ENCODE measurements around the gene STEAP1B.
"Not testable (repeated sequence)": the region's sequence is repeated elsewhere in the genome, so short reads cannot be mapped to it uniquely, and the experiment has no call there.

STEAP1B gene

DNA sequence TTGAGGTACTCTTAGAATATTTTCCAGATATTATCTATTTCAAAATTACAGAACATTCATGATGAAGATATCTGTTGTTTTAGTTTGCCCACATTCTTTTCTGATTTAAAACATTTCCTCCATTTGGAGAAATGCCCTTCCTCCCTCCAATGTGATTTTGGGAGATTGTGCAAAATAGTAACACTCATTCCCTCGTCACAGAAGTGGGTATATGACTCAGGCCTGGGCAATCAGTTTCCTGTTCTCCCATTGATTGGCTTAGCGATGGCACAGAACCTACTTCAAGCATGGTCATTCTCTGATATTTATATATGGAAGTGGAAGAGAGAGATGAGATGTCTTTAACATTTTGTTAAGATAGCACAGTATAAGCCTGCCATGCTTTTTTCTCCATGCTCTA is 3.1 kb downstream of the STEAP1B start:
- not testable (repeated sequence) for DNase-seq (ENCODE audit: low read depth)

DNA sequence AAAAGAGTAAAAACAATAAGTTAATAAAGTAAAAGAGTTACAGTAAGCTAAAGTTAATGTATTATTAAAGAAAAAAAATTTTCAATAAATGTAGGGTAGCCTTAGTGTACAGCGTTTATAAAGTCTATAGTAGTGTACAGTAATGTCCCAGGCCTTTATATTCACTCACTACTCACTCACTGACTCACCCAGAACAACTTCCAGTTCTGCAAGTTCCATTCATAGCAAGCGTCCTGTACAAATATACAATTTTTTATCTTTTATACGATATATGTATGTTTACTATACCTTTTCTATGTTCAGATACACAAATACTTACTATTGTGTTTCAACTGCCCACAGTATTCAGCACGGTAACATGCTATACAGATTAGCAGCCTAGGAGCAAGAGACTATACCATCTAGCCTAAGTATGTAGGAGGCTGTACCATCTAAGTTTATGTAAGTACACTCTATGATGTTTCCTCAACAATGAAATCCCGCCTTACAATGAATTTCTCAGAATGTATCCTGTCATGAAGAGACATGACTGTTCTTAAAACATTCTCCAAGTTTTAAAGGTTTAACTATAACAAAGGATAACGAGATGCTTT is 3.6 kb downstream of the STEAP1B start:
- DNase-seq (ENCODE audit: low read depth): not testable (repeated sequence)

DNA sequence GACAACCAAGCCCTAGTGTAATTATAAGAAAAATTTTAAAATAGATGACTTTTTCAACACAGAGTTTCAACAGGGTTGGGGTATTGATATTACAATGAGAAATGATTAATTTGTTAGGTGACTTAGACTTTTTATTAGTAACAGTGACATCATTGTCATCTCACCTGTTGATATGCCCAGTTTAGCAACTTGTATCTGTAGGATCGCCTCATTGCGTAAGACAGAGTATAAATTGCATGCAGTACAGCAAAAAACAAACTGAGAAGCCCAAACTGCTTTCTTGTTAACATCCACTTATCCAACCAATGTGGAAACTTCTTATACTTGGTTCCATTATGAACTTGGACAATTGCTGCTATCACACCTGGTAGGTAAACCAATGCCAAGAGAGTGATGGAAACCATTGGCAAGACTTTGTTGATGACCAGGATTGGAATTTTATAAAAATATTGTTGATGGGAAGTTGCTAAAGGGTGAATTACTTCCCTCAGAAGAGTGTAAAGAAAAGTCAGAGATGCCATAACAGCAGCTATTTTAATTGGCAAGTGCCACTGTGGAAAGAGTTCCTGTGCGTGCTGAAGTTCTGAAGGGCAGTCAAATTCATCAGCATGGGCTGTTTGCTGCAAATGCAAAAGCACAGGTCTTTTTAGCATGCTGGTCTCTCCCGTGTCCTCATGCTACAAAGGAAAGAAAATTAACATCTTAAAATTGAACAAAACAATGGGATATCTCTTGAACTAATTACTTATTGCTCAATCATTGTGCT is 6.6 kb downstream of the STEAP1B start:
- DNase-seq (ENCODE audit: low read depth): not testable (repeated sequence)

DNA sequence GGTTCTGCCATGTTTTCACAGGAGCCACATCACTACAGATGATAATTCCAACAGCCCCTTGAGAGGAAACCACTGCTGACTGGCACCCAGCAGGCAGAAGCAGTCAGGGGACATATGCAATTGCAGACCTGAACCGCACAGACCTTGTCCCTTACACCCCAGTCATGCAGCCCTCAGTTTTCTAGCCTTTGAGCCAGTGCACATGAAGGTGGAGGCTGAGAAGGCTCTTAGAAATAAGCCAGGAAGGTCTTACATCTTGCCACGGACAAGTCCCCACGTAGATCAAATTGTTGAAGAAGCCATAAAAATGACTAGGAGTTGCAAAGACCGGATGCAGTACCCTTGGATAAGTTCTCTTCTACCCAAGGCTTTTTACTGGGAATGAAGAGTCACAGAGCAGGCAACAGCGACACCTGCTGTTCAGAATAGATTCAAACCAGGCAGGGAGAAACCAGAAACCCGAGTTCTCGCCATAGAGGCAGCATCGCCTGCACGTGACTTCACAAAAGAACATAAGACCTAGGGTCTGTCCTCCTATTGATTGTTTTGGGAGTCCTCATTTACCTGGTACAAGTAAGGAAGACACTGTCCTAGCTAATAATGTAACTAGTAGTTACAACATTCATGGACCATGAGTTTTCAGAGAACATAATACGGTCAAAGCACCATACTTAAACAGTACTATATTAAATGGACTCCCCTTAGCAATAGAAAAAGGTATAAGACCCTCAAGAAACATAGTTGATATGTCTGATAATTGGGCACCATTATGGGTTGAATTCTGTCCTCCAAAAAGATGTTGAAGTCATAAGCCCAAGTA is 11.1 kb downstream of the STEAP1B start:
- peak; percentile 20 for DNase-seq (ENCODE audit: low read depth)

DNA sequence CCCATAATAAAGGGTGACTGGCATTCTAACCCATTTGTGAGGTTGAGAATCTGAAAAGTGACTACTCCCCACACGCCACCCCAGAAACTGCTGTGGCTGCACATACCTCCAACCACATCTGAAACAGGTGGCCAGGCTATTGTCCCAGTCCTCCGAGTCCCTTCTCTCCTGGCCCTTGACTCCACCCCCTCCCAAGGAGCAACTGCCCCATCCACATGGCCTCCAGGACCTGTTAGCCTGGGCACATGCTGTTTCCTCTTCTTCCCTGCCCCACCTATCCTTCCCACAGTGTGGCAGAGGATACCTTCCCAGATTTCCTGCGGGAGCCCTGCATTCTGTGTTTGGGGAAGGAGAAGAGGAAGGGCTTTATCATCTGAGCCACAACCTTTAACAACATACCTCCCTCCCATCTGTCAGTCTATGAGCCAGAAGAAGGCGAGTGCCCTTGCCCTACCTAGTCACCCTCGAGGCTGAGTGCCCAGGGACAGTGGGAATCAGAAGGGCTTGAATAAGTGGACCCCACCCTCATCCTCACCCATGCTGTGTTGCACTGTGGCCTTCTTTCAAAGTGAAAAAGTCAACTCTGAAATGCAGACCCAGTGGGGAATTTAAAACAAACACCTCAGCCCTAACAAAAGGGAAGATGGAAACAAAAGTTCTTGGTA is 11.9 kb downstream of the STEAP1B start:
- DNase-seq (ENCODE audit: low read depth): no peak

DNA sequence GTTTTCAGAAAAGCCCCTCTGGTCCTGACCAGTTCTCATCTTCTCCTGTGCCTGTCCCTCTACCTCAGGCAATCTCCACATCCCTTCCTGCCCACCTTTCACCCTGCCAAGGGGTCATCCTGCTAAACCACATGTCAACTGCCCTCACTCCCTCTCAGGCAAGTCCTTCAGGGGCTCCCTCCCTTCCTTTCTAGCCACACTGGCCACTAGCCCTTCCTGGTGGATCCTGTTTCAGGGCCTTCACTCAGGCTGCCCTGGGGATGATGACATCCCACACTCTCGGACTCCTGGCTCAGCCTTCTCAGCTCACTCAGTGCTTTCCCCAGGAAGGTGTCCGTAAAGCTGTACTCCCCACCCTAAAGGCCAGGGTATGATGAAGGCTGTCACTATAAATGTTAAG is 13.4 kb downstream of the STEAP1B start:
- DNase-seq (ENCODE audit: low read depth): no peak

DNA sequence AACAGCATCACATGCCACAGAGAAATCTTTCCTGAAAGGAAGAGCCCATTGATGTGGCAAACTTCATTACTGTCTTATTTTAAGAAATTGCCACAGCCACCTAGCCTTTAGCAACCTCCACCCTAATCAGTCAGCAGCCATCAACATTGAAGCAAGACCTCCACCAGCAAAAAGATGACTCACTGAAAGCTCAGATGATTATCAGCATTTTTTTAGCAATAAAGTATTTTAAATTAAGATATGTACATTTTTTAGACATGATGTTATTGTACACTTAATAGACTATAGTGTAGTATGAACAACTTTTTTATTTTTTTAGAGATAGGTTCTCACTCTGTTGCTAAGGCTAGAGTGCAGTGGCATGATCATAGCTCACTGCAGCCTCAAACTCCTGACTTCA is 14.8 kb downstream of the STEAP1B start:
- DNase-seq (ENCODE audit: low read depth): no peak

DNA sequence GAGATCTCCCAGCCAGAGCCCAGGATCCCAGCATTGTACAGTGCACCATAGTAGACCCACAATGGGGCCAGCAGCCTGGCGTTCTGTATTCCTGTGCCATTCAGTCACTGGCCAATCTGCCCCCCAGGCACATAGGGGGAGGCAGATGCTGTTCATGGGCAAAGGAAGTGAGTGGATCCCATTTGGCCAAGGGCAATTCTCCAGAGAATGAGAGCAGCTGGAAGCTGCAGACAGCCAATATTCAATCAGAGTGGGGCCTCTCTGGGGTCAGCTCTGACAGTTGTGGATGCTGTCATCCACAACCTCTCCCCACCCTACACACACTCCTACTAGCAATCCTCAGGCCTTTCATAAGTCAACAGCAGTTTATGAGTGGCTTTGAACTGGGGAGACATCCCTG is 17.5 kb downstream of the STEAP1B start:
- no peak for DNase-seq (ENCODE audit: low read depth)

DNA sequence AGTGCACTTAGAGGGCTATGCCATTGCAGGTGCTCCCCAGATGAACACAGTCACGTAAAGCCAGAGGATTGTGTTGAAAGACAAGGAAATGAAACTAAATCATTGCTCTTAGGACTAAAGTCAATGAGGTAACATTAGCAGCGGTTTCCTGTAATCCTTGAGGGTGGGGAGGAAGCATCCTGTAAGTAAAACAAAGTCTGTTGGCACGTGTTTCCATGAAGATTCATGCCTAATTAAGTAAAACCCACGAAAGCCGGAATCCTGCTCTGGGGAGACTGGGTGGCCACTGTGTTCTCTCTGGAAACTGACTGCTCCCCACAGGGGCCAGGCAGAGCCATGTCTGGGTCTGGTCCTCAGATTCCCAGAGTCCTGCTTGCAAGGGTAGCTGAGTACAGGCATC is 18.3 kb downstream of the STEAP1B start:
- DNase-seq (ENCODE audit: low read depth): no peak

DNA sequence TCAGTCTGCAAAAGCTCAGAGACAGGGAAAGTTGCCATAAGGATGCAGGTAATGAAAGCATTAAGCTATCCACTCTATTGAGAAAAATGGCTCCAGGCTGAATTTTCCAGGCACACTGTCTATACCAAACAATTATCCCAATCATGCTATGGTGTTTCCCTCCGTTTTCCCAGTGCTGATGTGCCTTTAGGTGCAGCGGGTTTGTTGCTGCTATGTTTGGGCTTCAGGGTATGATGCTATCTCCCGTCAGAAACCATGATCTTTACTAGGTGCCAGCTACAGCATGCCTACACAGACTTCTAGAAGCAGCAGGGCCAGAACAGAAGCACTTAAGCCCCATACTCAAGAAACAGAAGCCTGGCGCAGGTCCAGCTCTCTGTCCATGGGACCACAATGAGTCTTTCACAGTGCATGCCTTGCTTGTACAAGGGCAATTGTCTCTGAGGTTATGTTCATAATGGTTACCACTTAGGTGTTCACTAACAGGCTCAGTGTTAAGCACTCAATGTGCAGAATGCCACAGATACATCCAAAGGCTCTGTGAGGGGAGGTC is 19.4 kb downstream of the STEAP1B start:
- no peak for DNase-seq (ENCODE audit: low read depth)

DNA sequence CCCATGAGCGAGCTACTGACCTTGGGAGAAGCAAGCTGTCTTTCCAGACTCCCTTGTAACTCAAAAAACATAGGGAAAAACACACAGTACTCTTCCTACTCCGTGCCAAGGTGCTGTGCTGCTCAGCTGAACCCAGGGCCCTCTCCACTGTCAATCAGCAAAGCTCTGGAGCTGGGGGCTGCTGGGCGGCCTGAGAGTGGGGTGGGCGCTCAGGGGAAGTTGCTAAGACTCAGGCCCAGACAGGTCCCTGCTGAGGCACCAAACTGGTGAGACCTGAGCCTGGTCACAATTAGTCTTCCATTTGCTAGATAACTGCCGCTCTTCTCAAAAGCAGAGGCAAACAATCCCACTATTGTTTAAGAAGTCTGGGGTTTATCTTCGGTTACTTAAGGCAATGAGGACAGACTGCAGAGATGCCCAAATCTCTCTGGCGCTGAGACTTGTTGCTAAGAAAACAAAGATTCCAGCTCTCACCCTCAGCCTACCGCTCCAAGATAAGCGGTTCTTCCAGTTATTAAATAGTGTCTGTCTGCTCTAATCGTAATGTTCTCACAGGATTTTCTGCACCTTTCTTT is 22.0 kb downstream of the STEAP1B start:
- DNase-seq (ENCODE audit: low read depth): no peak

DNA sequence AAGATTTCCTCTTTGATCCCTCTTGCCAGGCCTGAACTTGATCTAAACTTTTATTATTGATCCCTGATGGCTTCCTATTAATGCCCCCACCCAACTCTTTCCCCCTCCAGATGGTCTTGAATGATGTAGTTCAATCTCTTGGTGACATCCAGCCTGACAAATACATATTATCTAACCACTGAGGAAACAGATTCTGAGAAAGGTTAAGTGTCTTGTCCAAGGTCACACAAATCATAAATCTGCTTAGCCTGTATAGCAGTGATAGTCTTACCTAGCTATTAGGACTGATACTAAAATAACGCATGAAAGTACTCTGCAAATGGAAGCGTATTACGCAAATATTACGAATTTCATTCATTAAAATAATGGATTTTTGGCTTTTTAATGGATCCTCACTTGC is 22.7 kb downstream of the STEAP1B start:
- no peak for DNase-seq (ENCODE audit: low read depth)

DNA sequence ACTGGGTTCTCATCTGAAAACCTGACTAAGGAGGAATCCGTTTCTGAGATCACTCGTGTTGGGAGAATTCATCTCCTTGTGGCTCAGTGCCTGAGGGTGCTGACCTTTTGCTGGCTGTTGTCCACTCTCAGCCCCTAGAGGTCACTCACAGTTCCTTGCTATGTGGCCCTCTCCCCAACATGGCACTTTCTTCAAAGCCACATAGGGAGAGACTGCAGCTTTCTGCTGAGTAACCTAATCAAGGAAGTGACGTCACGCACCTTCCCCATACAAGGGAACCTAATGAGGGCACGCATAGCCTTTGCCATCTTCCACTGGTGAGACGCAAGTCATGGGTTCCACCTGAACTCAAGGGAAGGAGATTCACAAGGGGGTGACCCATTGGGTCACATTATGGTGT is 23.2 kb downstream of the STEAP1B start:
- no peak for DNase-seq (ENCODE audit: low read depth)

DNA sequence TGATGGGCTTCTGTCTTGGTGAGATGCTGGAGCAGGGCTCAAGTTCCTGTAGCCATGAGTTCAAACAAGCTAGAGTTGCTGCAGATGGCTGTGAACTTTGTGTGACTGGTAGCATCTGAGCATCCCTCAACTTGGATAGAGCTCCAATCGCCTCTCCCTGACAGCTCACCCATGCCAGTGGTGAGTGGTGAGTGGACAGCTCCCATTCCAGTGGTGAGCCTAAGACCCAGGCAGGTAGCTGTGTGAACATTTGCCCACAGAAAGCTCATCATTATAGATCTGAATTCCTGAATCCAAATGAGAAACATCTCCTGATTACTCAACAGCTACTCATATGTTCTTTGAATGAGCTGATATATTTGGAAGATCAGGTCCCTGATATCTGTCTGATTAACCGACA is 25.3 kb downstream of the STEAP1B start:
- DNase-seq (ENCODE audit: low read depth): no peak

DNA sequence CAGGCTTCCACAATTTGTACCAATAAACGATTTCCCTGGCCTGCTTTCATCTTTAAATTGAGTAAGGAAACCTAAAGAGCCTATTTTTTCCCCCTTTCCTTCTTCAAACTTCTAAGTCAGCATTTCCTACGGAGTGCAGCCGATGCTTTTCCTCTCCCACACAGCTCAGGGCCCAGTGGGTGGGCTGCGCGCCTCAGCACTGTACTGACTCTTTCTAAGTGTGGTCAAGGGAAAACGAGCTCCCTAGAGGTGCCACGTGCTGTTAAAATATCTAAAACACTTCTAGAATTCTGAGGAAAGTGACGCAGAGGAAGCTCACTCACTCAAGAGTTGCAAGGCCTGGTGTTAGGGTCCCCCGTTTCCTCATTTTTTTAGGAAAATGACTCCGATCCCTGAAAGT is 29.0 kb downstream of the STEAP1B start:
- DNase-seq (ENCODE audit: low read depth): no peak

DNA sequence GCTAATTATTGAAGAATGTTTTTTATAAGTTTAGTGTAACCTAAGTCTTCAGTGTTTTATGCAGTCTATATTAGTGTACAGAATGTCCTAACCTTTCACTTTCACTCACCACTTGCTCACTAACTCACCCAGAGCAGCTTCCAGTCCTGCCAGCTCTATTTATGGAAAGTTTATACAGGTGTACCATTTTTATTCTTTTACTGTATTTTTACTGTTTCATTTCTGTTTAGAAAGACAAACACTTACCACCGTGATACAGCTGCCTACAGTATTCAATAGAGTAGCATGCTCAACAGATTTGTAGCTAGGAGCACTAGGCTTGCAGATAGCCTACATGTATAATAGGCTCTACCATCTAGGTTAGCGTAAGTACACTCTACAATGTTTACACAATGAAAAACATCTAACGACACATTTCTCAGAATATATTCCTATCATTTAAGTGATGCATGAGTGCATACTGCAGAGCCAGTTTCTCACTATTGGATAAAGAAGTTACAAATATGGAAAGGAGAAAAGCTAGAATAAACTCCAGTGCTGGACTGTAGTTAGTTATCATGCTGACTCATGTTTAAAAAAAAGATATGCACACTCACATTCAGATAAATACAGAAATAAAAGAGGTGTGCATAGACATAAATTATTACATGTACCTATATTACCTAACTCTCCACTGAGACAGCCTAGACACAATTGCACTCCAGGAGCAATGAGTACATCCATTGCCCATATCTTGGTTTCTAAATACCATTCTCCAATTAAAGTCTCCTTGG is 30.4 kb downstream of the STEAP1B start:
- DNase-seq (ENCODE audit: low read depth): no peak

DNA sequence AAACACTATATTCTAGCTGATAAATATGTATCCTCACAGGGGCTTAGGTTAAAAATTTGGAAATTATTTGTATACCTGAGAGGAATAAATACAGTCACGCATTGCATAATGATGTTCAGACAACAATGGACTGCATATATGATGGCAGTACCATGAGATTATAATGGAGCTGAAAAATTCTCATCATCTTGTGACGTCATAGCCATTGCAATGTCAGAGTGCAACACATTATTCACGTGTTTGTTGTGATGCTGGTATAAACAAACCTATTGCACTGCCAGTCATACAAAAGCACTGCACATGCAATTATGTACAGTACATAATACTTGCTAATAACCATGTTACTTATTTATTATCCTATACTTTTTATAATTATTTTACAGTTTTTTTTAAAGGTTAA is 31.4 kb downstream of the STEAP1B start:
- no peak for DNase-seq (ENCODE audit: low read depth)

DNA sequence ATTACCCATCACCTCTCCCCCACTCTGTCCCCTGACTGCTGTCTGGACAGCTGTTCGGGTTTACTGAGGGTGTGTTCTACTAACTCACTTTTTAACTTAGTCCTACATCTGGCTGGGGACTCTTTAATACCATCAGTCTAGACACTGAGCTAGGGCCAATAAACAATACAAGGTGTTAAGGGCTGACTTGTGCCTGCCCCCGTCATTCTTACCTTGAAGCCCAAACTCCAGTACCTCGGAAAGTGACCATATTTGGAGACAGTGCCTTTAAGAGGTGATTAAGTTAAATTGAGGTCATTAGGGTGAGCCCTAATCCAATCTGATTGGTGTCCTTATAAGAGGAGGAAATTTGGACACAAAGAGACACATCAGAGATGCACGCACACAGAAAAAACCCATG is 35.7 kb downstream of the STEAP1B start:
- DNase-seq (ENCODE audit: low read depth): no peak

DNA sequence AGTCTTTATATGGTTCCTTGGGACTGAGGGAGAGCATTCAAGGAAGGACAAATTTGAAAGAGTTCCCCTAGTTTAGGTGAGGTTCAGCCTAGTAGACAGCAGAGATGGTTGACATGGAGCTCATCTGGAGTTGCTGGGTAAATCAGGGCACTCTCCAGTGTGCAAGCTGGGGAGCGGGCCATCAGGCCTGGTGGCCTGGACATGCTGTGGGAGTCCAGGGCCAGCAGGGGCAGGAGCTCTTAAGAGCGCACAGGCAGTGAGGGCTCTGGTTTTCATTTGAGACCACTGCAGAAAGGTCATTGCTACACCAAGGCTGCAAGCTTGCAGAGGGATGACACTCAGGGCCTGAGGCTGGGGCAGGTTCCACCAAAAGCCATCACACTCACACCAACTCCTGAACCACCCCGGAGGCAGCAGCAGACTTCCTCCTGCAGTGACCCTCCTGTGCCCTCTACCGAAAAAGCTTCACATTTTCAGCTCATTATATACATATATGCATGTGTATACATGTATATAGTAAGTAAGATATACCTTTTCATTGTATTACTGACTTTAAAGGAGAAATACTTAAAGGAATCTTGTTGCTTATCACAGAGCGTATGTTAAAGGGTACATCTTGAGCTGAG is 39.5 kb downstream of the STEAP1B start:
- no peak for DNase-seq (ENCODE audit: low read depth)

DNA sequence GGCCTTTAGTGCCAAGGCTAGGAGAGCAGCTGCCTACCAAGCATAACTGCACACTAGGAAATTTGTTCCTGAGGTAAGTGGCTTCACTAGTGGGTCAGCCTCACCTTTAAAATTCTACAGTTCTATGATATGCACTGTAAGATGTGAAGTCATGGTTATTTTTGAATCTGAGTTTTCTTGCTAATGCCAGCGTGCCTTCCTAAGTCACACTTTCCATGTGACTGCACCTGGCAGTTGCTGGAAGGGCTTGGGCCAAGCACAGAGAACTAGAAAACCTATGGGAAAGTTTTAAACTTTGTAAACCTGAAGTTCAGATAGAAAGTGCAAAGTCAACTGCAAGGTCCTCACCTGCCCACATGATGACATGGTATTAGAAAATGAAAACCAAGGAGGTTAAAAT is 42.5 kb downstream of the STEAP1B start:
- DNase-seq (ENCODE audit: low read depth): no peak

DNA sequence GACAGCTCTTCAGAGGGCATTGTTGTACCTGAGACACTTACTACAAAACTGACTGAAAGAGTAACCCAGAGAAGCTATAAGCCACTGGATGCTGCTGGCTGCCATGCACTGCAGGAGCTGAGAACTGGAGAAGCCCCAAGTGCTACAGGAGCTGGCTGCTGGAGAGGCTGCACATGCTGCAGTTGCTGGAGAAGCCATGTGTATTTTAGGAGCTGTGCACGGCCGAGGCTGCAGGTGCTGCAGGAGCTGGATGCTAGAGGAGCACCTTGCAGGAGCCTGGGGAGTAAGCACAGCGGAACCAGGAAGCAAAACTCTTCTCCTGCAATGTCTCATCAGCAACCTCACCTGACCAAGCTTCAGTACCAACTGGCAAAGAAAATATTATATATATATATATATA is 45.5 kb downstream of the STEAP1B start:
- no peak for DNase-seq (ENCODE audit: low read depth)

Data from stimulated activated CD8-positive, alpha-beta memory T cell treated with anti-CD3 and anti-CD28 coated beads, Interleukin-7, amount 100 ng/mL, for 24 hours (primary cell).